Measurements from ENCODE around the gene TOR4A. TPM values are rescaled to one million over a fixed set of nuclear protein-coding genes. Genes with fewer than 3 reads are reported as not detected.

The TOR4A gene
- 35.2 and 35.7 TPM in 2 replicates for total RNA-seq

DNA sequence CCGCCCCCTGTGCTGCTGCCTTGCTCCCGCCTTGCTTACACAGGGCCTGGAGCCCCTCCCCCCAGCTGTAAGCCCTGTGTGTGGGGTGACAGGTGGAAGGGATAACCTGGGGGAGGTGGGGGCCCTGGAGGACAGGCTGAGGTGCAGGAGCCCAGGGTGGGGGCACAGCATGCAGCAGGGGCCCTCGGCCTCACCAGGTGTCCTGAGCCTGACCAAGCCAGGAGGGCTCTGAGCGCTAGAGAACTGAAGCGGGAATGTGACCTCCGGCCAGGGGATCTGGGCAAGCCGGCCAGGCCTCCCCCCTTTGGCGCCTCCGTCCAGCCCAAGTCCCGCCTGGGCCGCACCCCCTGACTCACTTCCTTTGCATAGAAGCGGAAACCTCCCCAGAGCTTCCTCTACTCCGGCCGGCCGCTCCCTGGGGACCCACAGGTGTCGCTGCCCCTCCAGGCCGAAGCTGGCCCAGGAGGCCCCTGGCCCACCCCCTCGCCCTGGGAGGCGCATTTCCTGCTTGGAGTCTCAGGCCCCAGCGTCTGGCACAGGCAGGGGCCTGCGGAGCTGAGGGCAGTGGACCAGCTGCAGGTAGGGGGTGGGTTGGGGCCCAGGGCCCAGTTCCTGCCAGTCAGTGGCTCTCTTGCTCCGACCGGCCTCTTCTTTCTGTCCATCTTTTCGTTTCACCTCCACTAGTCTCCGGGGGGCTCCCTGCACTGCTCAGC lies at the start of gene TOR4A:
Gene TOR4A, plus strand, starts transcription at position 398 of the 713 bp plus-strand sequence. CDS start 964 bp downstream, outside the sequence.

GRCh38 chr9:137230705-137231371 lies 46.7 kb upstream of the TOR4A start, which contains the start of gene SLC34A3:
Gene SLC34A3, plus strand, starts transcription at chr9:137230901. Its CDS starts 802 bp downstream, at chr9:137231703.

DNA sequence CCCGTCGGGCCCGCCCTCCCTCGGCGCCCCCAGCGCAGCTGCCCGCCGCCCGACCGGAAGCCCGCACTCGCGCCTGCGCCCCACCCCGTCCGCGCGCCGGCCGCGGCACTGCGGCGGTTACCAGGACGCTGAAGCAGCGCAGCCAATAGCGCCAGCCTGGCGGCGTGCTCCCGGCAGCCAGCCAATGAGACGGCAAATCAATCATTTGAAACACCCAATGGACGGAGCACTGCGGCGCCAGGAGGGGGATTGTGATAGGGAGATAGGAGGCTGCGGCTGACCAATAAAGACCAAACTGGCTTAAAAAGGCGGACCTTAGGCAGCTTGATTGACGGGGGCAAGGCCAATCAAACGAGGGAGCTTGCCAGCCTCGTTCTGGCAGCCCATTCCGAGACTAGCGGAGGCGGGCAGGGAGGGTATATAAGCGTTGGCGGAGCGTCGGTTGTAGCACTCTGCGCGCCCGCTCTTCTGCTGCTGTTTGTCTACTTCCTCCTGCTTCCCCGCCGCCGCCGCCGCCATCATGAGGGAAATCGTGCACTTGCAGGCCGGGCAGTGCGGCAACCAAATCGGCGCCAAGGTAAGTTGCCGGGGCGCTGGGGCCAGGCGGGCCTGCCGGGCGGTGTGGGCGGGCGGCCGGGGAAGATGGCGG lies 36.6 kb upstream of the TOR4A start, which contains the start of gene TUBB4B:
Gene TUBB4B, plus strand, starts transcription at position 447 of the 649 bp plus-strand sequence. Its CDS starts 74 bp downstream, at position 521.

DNA sequence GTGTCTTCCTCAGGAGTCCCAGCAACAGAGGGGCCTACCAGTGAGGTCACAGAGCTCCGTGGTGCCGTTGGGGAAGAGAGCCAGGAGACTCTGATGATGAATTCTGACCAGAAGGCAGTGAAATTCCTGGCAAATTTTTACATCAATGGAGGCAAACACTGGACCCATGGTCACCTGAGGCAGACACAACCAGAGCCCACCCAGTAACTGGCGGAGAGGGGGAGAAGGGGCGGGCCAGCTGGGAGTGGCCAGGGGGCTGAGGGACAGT lies 26.4 kb upstream of the TOR4A start, which contains the start of gene STPG3:
Gene STPG3, plus strand, starts transcription at position 93 of the 268 bp plus-strand sequence. Its CDS starts 1 bp downstream, at position 94.

GRCh38 chr9:137254624-137255447 lies 22.7 kb upstream of the TOR4A start, which contains the start of gene NELFB:
Gene NELFB, plus strand, starts transcription at chr9:137255327.

DNA sequence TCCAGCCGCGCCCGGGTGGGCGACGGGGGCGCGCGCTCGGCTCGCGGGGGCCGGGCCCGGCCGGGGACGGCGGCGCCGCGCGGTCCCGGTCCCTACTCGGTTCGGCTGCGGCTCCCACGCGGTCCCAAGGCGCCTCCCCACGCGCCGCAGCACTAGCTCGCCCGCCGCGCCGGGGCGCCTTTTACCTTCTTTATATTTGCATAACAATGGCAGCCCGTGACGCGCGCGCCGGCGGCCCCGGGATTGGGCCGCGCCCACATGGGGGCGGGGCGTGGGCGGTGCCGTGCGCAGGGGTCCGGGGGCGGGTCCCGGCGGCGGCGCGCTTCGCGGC lies 24.6 kb downstream of the TOR4A start, which contains the start of gene NRARP:
Gene NRARP, minus strand, starts transcription at position 154 of the 331 bp plus-strand sequence. CDS start 343 bp downstream, outside the sequence.

Other genes starting within 250 kb of the TOR4A start
- 33.4 and 40.3 TPM in 2 replicates for gene ABCA2, start 249.5 kb upstream of the TOR4A start, total RNA-seq
- not detected in 2 replicates for gene FUT7, start 245.6 kb upstream of the TOR4A start, total RNA-seq
- gene NPDC1, start 231.5 kb upstream of the TOR4A start, total RNA-seq: 21.4 and 28.4 TPM in 2 replicates
- not detected in 2 replicates for gene ENTPD2, start 223.7 kb upstream of the TOR4A start, total RNA-seq
- 5.1 and 7.7 TPM in 2 replicates for gene SAPCD2, start 207.2 kb upstream of the TOR4A start, total RNA-seq
- gene UAP1L1, start 200.2 kb upstream of the TOR4A start, total RNA-seq: 14.0 and 19.0 TPM in 2 replicates
- 84.3 and 90.3 TPM in 2 replicates for gene MAN1B1, start 190.7 kb upstream of the TOR4A start, total RNA-seq
- gene DPP7, start 163.0 kb upstream of the TOR4A start, total RNA-seq: 83.8 and 87.8 TPM in 2 replicates
- gene GRIN1, start 138.6 kb upstream of the TOR4A start, total RNA-seq: 0.06 and 0.13 TPM in 2 replicates
- not detected in 2 replicates for gene LRRC26, start 107.7 kb upstream of the TOR4A start, total RNA-seq
- not detected in 2 replicates for gene TMEM210, start 105.7 kb upstream of the TOR4A start, total RNA-seq
- 21.9 and 23.6 TPM in 2 replicates for gene ANAPC2, start 89.2 kb upstream of the TOR4A start, total RNA-seq
- gene SSNA1, start 89.0 kb upstream of the TOR4A start, total RNA-seq: 73.2 and 78.1 TPM in 2 replicates
- gene TPRN, start 77.0 kb upstream of the TOR4A start, total RNA-seq: 5.2 and 5.8 TPM in 2 replicates
- gene TMEM203, start 72.1 kb upstream of the TOR4A start, total RNA-seq: 28.7 and 34.1 TPM in 2 replicates
- gene NDOR1, start 72.0 kb upstream of the TOR4A start, total RNA-seq: 3.1 and 3.3 TPM in 2 replicates
- gene RNF208, start 55.5 kb upstream of the TOR4A start, total RNA-seq: 0.40 and 0.50 TPM in 2 replicates
- 0.87 and 1.2 TPM in 2 replicates for gene CYSRT1, start 52.6 kb upstream of the TOR4A start, total RNA-seq
- gene RNF224, start 50.2 kb upstream of the TOR4A start, total RNA-seq: 0.12 and 0.13 TPM in 2 replicates
- 0.06 and 0.13 TPM in 2 replicates for gene SLC34A3, start 46.8 kb upstream of the TOR4A start, total RNA-seq
- gene TUBB4B, start 36.4 kb upstream of the TOR4A start, total RNA-seq: 144 and 225 TPM in 2 replicates
- gene STPG3, start 26.4 kb upstream of the TOR4A start, total RNA-seq: not detected in 2 replicates
- 44.7 and 51.8 TPM in 2 replicates for gene NELFB, start 22.4 kb upstream of the TOR4A start, total RNA-seq
- gene NRARP, start 24.5 kb downstream of the TOR4A start, total RNA-seq: 0.25 and 0.53 TPM in 2 replicates
- 7.1 and 8.6 TPM in 2 replicates for gene EXD3, start 145.4 kb downstream of the TOR4A start, total RNA-seq
- 0.53 and 0.56 TPM in 2 replicates for gene NOXA1, start 145.7 kb downstream of the TOR4A start, total RNA-seq
- under 0.01 and 0.06 TPM in 2 replicates for gene ENTPD8, start 163.6 kb downstream of the TOR4A start, total RNA-seq
- gene NSMF, start 181.6 kb downstream of the TOR4A start, total RNA-seq: 14.3 and 17.3 TPM in 2 replicates

All from aortic smooth muscle cell (primary cell).